GM10248 (cell line): Measurements from ENCODE around the gene FAM163B.

Experiments used
- CTCF ChIA-PET: fragments of 300-600 bp; sonication (Branson Sonifier 250); formaldehyde crosslinking; extraction: SDS; loops from one replicate; lab custom pipeline; 2021; ENCODE audit warnings: antibody characterized with exemption; lab: Yijun Ruan, JAX
- POLR2A ChIA-PET: fragments of 350-650 bp; sonication (Branson Sonifier 250); formaldehyde crosslinking; extraction: SDS; loops from one replicate; lab custom pipeline; 2020; ENCODE audit warnings: antibody characterized with exemption; lab: Yijun Ruan, JAX
- DNase-seq: peaks from one replicate; pipeline ENCODE4 v3.0.0; 2012; ENCODE audit errors: extremely low spot score
- CTCF ChIP-seq: IDR thresholded peaks from 2 replicates; pipeline ENCODE4 v1.5.1; 2012; ENCODE audit warnings: mild to moderate bottlenecking, low read depth; ENCODE audit errors: extremely low read depth, missing control alignments, control extremely low read depth

FAM163B gene

GRCh38 chr9:133643362-133643755, 34.2 kb upstream of the FAM163B start:
- no peak for TF ChIP-seq CTCF
- no peak for DNase-seq
- CTCF ChIA-PET, result no interaction called here
- POLR2A ChIA-PET, result no interaction called here

GRCh38 chr9:133642708-133643361, 33.6 kb upstream of the FAM163B start:
- POLR2A ChIA-PET, result no interaction called here
- no peak for DNase-seq
- CTCF ChIA-PET, result no interaction called here
- no peak for TF ChIP-seq CTCF

- CTCF ChIA-PET, result no interaction called here
- POLR2A ChIA-PET, result no interaction called here
- no peak for DNase-seq
- no peak for TF ChIP-seq CTCF
Observed at GRCh38 chr9:133641861-133642595, 32.8 kb upstream of the FAM163B start.

- no peak for TF ChIP-seq CTCF
- POLR2A ChIA-PET, result no interaction called here
- DNase-seq, result no peak
- CTCF ChIA-PET, result no interaction called here
Observed at GRCh38 chr9:133641396-133641655, 32.1 kb upstream of the FAM163B start.

- no peak for DNase-seq
- POLR2A ChIA-PET, result no interaction called here
- CTCF ChIA-PET, result no interaction called here
- TF ChIP-seq CTCF, result no peak
Observed at GRCh38 chr9:133640580-133641395, 31.6 kb upstream of the FAM163B start.

GRCh38 chr9:133640160-133640559, 31.0 kb upstream of the FAM163B start:
- DNase-seq, result no peak
- ChIA-PET CTCF (no interaction called here), POLR2A (no interaction called here)
- TF ChIP-seq CTCF, result no peak
